Ramos (cell line): Measurements from ENCODE around the gene CSAG3.

Experiments
- in situ Hi-C: fragments of 300-500 bp; cut with MboI; formaldehyde crosslinking; loops from one replicate; pipeline ENCODE4 v1.14.3; 2022; ENCODE audit warnings: low sequenced_read_pairs; ENCODE audit not compliant: unreplicated experiment

CSAG3 gene

GRCh38 chrX:152806035-152806434 lies 47.0 kb downstream of the CSAG3 start:
- in situ Hi-C loops, result no loop called here
